SH-SY5Y (cell line): ENCODE data around the gene TIGD4.

Experiments used
- GATA2 ChIP-seq: IDR thresholded peaks from 2 replicates; pipeline ENCODE4 v1.6.1; 2011; ENCODE audit warnings: mild to moderate bottlenecking, low read depth, low read length
- GATA3 ChIP-seq: IDR thresholded peaks from 2 replicates; pipeline ENCODE4 v1.6.1; 2011; ENCODE audit warnings: low read depth, mild to moderate bottlenecking, low read length, moderate library complexity

- TF ChIP-seq GATA2 (no peak), GATA3 (no peak)
Measured at GRCh38 chr4:152727784-152728183, 51.7 kb downstream of the TIGD4 start.
